Measurements from ENCODE around the gene EYS.

Gene EYS

GRCh38 chr6:64672651-64673050, 1034.4 kb downstream of the EYS start:
- Mint-ChIP-seq H3K9me3 (peaks cover 0 to 6% of the 10 kb centered on the region in 2 donors), H3K4me1 (no peaks in the 10 kb centered on the region), H3K27me3 (no peaks in the 10 kb centered on the region), H3K4me3 (no peak overlapping the region), H3K27ac (no peak overlapping the region)
- DNase-seq (no peak), ATAC-seq (no peak)

GRCh38 chr6:64672131-64672530, 1034.9 kb downstream of the EYS start:
- Mint-ChIP-seq H3K27ac (no peak overlapping the region), H3K9me3 (peaks cover 0 to 6% of the 10 kb centered on the region in 2 donors), H3K4me3 (no peak overlapping the region), H3K4me1 (no peaks in the 10 kb centered on the region), H3K27me3 (no peaks in the 10 kb centered on the region)
- no peak for DNase-seq
- no peak for ATAC-seq

GRCh38 chr6:64665137-64665536, 1041.9 kb downstream of the EYS start:
- H3K4me1 Mint-ChIP-seq, result no peaks in the 10 kb centered on the region
- DNase-seq, result no peak
- H3K9me3 Mint-ChIP-seq, result peaks cover 9 to 18% of the 10 kb centered on the region in 2 donors
- no peak for ATAC-seq
- H3K27me3 Mint-ChIP-seq, result no peaks in the 10 kb centered on the region
- no peak overlapping the region for H3K4me3 Mint-ChIP-seq
- H3K27ac Mint-ChIP-seq, result no peak overlapping the region

- Mint-ChIP-seq H3K27me3 (no peaks in the 10 kb centered on the region), H3K9me3 (peaks cover 9 to 18% of the 10 kb centered on the region in 2 donors), H3K4me1 (no peaks in the 10 kb centered on the region), H3K4me3 (no peak overlapping the region), H3K27ac (no peak overlapping the region)
- ATAC-seq (no peak), DNase-seq (no peak)
Measured at GRCh38 chr6:64664480-64664879, 1042.5 kb downstream of the EYS start.

GRCh38 chr6:64644024-64644423, 1063.0 kb downstream of the EYS start:
- ATAC-seq (no peak), DNase-seq (no peak)
- no peak overlapping the region for H3K4me3 Mint-ChIP-seq
- no peaks in the 10 kb centered on the region for H3K27me3 Mint-ChIP-seq
- no peaks in the 10 kb centered on the region for H3K9me3 Mint-ChIP-seq
- no peaks in the 10 kb centered on the region for H3K4me1 Mint-ChIP-seq
- no peak overlapping the region for H3K27ac Mint-ChIP-seq

- Mint-ChIP-seq H3K9me3 (no peaks in the 10 kb centered on the region), H3K27ac (no peak overlapping the region), H3K4me1 (no peaks in the 10 kb centered on the region), H3K4me3 (no peak overlapping the region), H3K27me3 (no peaks in the 10 kb centered on the region)
- no peak for ATAC-seq
- no peak for DNase-seq
Measured at GRCh38 chr6:64630901-64631300, 1076.1 kb downstream of the EYS start.

- no peak overlapping the region for H3K27ac Mint-ChIP-seq
- no peak for DNase-seq
- H3K27me3 Mint-ChIP-seq, result no peaks in the 10 kb centered on the region
- ATAC-seq, result no peak
- H3K9me3 Mint-ChIP-seq, result peaks cover 5 to 17% of the 10 kb centered on the region in 2 donors
- no peak overlapping the region for H3K4me3 Mint-ChIP-seq
- no peaks in the 10 kb centered on the region for H3K4me1 Mint-ChIP-seq
Measured at GRCh38 chr6:64622944-64623343, 1084.1 kb downstream of the EYS start.

GRCh38 chr6:64602993-64603392, 1104.0 kb downstream of the EYS start:
- no peak for DNase-seq
- Mint-ChIP-seq H3K4me1 (no peaks in the 10 kb centered on the region), H3K4me3 (no peak overlapping the region), H3K27ac (no peak overlapping the region), H3K9me3 (peaks cover 0 to 14% of the 10 kb centered on the region in 2 donors), H3K27me3 (no peaks in the 10 kb centered on the region)
- no peak for ATAC-seq

- no peak overlapping the region for H3K4me3 Mint-ChIP-seq
- no peak for ATAC-seq
- H3K27ac Mint-ChIP-seq, result no peak overlapping the region
- H3K27me3 Mint-ChIP-seq, result no peaks in the 10 kb centered on the region
- H3K4me1 Mint-ChIP-seq, result no peaks in the 10 kb centered on the region
- DNase-seq, result no peak
- H3K9me3 Mint-ChIP-seq, result peaks cover 10 to 12% of the 10 kb centered on the region in 2 donors
Measured at GRCh38 chr6:64591676-64592036, 1115.4 kb downstream of the EYS start.

GRCh38 chr6:64590965-64591675, 1115.9 kb downstream of the EYS start:
- DNase-seq, result no peak
- H3K27ac Mint-ChIP-seq, result no peak overlapping the region
- no peak for ATAC-seq
- H3K4me3 Mint-ChIP-seq, result no peak overlapping the region
- H3K4me1 Mint-ChIP-seq, result no peaks in the 10 kb centered on the region
- no peaks in the 10 kb centered on the region for H3K27me3 Mint-ChIP-seq
- H3K9me3 Mint-ChIP-seq, result peaks cover 7 to 10% of the 10 kb centered on the region in 2 donors

- ATAC-seq, result no peak
- Mint-ChIP-seq H3K4me3 (no peak overlapping the region), H3K4me1 (no peaks in the 10 kb centered on the region), H3K9me3 (peaks cover 0 to 5% of the 10 kb centered on the region in 2 donors), H3K27ac (no peak overlapping the region), H3K27me3 (no peaks in the 10 kb centered on the region)
- no peak for DNase-seq
Measured at GRCh38 chr6:64589961-64590360, 1117.1 kb downstream of the EYS start.

- no peak for DNase-seq
- ATAC-seq, result no peak
Measured at GRCh38 chr6:64580346-64580745, 1126.7 kb downstream of the EYS start.

GRCh38 chr6:64553249-64553786, 1153.7 kb downstream of the EYS start:
- DNase-seq (no peak), ATAC-seq (no peak)
- no peaks in the 10 kb centered on the region for H3K4me1 Mint-ChIP-seq
- no peak overlapping the region for H3K27ac Mint-ChIP-seq
- peaks cover 0 to 6% of the 10 kb centered on the region in 2 donors for H3K9me3 Mint-ChIP-seq
- no peaks in the 10 kb centered on the region for H3K27me3 Mint-ChIP-seq
- no peak overlapping the region for H3K4me3 Mint-ChIP-seq

More at GRCh38 chr6:64580346-64580745, 1126.7 kb downstream of the EYS start:
- Mint-ChIP-seq H3K9me3 (peaks cover 7% of the 10 kb centered on the region in 2 donors), H3K27ac (no peak overlapping the region), H3K4me1 (no peaks in the 10 kb centered on the region), H3K27me3 (no peaks in the 10 kb centered on the region), H3K4me3 (no peak overlapping the region)

- Mint-ChIP-seq H3K4me1 (no peaks in the 10 kb centered on the region), H3K27me3 (no peaks in the 10 kb centered on the region), H3K9me3 (peaks cover 0 to 10% of the 10 kb centered on the region in 2 donors), H3K27ac (no peak overlapping the region), H3K4me3 (no peak overlapping the region)
- no peak for DNase-seq
- ATAC-seq, result no peak
Measured at GRCh38 chr6:64547594-64548268, 1159.3 kb downstream of the EYS start.

GRCh38 chr6:64539917-64540316, 1167.1 kb downstream of the EYS start:
- H3K4me3 Mint-ChIP-seq, result no peak overlapping the region
- no peaks in the 10 kb centered on the region for H3K4me1 Mint-ChIP-seq
- peaks cover 3 to 8% of the 10 kb centered on the region in 2 donors for H3K9me3 Mint-ChIP-seq
- ATAC-seq, result no peak
- no peak for DNase-seq
- no peak overlapping the region for H3K27ac Mint-ChIP-seq
- H3K27me3 Mint-ChIP-seq, result no peaks in the 10 kb centered on the region

GRCh38 chr6:64538722-64539121, 1168.3 kb downstream of the EYS start:
- H3K27ac Mint-ChIP-seq, result no peak overlapping the region
- ATAC-seq (no peak), DNase-seq (no peak)
- no peak overlapping the region for H3K4me3 Mint-ChIP-seq
- no peaks in the 10 kb centered on the region for H3K27me3 Mint-ChIP-seq
- peaks cover 4 to 9% of the 10 kb centered on the region in 2 donors for H3K9me3 Mint-ChIP-seq
- no peaks in the 10 kb centered on the region for H3K4me1 Mint-ChIP-seq
